GM19240 (cell line): ENCODE results near the gene BAG5.
A peak's percentile ranks its signal among the peaks of the same experiment; 100 is the strongest.
"Not testable (repeated sequence)": the region's sequence is repeated elsewhere in the genome, so short reads cannot be mapped to it uniquely, and the experiment has no call there.

Source experiments
- DNase-seq: peaks from one replicate; pipeline ENCODE4 v3.0.0; 2011; ENCODE audit warnings: low spot score; ENCODE audit not compliant: insufficient read length

The BAG5 gene

DNA sequence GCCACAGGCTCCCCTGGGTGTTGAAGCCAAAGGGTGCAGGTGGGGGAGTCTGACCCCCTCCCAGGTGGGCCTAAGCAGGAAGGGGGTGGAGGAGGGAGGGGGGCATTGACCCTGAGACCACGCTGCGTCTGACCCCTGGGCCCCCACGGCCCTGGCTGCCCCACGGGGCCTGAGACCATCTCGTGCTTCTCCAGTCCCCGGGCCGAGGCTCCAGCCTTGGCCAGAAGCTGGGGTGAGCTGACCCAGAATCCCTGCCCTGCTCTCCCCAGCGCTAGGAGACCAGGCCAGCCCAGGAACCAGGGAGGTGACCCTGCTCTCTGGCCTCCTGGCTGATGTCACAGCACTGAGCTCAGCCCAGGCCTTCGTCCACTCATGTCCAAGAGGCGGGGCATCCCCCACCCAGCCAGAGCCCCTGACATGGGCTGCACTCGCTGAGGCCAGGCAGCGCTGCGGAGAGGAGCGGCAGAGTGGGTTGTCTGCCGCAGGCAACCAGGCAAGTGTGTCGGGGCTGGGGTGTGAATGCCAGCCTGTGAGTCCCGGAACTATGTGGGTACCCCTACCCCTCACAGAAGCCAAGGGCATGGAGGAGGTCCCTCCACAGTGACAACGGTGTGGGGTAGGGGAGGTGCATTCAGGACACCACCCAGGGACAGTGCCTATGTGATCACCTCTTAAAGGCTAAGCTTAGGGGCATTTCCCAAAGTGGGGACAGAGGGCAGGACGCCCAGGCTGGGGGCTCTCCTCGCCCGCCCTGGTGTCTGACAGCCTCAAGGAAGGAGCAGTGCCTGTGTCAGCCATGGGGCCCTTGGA lies 27.2 kb downstream of the BAG5 start:
- no peak for DNase-seq

- no peak for DNase-seq
Observed at GRCh38 chr14:103534576-103535061, 27.8 kb downstream of the BAG5 start.

GRCh38 chr14:103533999-103534575 lies 28.4 kb downstream of the BAG5 start:
- DNase-seq = no peak

- no peak for DNase-seq
Observed at GRCh38 chr14:103533137-103533998, 29.1 kb downstream of the BAG5 start.

DNA sequence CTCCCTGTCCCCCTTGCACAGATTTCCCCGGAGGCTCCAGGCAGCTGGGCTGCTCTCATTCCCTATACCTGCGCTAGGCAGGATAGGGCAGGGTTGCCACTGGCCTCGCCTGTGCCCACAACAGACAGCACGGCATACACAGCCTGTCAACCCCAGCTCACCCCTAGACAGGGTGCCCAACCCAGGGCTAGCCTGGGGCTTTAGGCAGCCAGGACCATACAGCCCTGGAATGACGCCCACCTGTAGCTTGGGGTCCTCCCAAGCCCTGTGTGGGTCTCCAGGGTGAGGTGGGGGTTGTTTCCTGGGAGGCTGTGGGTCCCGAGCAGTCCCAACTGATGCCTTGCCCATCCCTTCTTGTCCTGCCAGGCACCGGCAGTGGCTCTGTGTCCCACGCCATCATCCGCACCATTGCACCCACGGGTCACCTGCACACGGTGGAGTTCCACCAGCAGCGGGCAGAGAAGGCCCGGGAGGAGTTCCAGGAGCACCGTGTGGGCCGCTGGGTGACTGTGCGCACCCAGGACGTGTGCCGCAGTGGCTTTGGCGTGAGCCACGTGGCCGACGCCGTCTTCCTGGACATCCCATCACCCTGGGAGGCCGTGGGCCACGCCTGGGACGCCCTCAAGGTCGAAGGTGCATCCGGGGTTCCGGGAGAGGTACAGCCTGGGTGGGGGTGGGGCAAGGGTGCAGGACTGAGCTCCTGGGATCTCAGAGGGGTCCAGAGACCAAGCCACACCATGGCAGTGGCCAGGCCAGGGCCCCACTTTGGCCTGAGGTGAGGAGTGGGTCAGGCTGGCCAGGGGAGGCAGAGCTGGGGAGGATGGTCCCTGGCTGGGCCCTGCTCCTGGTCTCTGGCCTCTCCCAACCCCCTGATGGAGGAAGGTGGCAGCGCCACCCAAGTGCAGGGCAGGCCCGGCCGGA lies 30.0 kb downstream of the BAG5 start:
- no peak for DNase-seq

GRCh38 chr14:103531421-103532215 lies 30.8 kb downstream of the BAG5 start:
- DNase-seq = no peak

DNA sequence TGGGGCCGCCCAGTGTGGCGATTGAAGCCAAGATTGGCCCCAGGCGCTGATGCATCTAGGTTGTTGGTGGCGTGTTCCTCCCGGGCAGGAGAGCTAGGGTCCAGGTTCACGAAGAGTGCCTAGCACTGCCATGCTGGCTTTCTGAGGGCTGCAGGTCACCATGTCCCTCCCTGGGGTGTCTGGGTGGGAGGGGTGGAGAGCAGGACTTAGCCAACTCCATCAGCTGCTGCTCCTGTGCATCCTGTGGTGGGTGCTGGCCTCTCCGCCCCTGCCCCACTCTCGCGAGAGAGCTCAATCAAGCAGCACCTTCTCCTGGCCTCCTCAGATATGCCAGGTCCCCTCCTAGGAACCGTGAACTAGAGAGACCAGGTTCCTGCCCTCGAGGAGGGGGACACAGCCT lies 31.6 kb downstream of the BAG5 start:
- no peak for DNase-seq

DNA sequence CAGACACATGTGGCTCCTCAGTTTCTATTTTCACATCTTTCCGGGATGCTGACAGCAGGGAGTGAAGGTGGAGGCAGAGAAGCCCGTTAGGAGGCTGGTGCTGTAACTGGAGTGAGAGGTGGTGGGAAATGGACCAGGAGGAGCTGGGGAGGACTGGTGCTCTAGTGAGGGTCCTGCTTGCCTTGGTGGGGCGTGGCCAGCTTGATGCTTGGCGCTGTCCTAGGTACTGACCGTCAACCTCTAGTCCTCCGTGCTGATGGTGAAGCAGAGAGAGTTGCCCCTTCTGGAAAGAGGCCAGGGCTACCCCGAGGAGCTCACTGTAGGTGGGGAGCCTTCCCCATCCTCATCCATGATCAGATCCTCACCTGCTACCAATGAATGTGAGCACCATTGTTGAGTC lies 32.1 kb downstream of the BAG5 start:
- DNase-seq = no peak

- DNase-seq = no peak
Observed at GRCh38 chr14:103529383-103530365, 32.8 kb downstream of the BAG5 start.

DNA sequence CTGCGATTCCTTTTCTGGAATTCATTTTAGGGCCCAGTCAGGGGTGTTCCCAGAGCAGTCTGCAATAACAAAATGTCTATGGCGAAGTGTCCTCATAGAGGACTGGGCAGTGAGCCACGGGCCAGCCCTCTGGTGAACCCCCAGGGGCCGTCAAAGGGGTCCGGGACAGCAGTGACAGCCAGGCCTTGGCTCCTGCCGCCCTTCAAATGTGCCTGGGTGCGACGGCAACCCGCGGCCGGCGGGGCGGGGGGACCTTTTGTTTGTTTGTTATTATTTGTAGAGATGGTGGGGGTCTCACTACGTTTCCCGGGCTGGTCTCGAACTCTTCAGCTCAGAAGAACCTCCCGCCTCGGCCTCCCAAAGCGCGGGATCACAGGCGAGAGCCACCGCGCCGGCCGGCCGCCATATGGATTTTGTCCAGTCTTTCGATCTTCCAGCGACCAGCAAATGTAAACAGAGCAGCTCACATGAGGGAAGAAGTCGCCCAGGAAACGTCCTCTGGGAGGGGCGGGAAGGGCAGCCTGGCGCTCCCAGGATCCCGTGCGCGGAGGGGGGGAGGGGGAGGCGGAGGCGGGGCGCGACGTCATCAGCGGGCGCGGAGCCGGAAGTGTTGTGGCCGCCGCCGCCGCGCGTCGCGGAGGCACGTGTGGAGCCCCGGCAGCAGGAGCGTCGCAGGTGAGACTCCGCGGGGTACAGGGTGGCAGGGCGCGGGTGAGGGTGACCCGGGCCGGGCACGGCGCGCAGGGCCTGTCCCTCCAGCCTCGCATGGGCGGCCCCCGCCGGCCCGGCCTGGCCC lies 33.7 kb downstream of the BAG5 start, which contains the start of gene TRMT61A:
TRMT61A (plus strand) TSS at position 610 of the 796 bp plus-strand sequence. CDS start 783 bp downstream, outside the sequence.
- DNase-seq = peak; percentile 90

GRCh38 chr14:103528146-103528586 lies 34.3 kb downstream of the BAG5 start:
- no peak for DNase-seq

- peak; percentile 68 for DNase-seq
Observed at GRCh38 chr14:103527408-103528145, 34.9 kb downstream of the BAG5 start.

DNA sequence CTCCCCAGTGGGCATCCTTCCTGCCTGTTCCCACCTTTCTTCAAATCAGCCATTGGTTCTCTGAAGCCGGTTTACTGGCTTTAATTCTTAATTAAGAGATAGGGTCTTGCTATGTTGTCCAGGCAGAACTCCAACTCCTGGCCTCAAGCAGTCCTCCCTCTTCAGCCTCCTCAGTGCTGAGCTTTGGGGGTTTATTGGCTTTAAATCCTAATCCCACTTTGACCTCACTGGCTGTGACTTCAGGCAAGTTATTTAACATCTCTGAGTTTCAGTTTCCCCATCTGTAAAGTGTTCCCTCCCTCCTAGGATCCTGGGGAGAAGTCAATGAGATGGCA lies 35.6 kb downstream of the BAG5 start:
- no peak for DNase-seq

GRCh38 chr14:103526247-103526913 lies 36.1 kb downstream of the BAG5 start:
- no peak for DNase-seq

DNA sequence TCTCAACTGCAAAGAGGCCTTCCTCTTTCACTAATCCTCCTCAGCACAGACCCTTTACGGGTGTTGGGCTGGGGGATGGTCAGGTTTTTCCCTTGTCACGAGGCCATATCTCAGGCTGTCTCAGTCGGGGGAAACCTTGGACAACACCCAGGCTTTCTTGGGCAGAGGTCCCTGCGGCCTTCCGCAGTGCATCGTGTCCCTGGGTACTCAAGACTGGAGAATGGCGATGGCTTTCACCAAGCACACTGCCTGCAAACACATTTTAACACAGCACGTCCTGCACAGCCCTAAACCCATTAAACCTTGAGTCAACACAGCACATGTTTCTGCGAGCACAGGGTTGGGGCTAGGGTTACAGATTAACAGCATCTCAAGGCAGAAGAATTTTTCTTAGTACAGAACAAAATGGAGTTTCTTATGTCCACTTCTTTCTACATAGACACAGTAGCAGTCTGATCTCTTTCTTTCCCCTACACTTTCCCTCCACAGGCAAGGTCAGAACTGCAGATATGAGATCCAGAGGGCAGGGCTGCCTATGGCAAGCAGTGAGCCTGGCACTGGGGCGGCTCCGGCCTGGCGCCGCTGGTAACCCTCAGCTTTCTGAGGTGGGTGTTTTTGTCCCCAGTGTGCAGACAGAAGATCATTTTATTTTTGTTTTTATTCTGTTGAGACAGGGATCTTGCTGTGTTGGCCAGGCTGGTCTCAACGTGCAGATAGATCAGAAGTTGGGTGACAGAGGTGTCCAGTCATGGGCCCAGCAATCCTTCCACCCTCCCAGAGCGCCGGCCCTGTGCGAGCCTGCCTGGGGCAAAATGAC lies 36.8 kb downstream of the BAG5 start:
- not testable (repeated sequence) for DNase-seq
